ENCODE data around the gene IQSEC1.

DNA sequence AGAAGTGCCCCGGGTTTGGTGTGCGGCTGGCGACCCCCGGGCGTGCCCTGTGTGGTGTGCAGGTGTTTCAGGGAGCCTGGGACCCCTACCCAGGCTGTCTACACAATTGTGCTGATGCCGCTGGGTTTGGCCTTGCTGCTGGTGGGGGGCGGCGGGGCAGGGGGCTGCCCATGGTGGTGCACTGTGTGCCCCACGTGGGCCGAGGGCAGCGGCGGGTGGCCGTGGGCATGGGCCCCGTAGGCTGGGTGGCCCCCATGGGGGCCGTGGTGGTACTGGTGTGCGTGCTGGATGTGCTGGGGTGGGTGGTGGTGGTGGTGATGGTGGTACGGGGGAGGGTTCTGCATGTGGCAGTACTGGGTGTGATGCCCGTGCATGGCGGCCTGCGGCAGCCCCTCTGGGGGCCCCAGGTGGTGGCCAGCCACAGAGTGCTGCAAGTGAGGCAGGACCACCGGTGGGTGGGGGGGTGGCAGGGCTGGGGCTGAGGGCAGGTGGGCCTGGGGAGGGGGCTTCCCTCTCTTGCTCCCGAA is 172.3 kb downstream of the IQSEC1 start:
- TF ChIP-seq, protein P1, sequence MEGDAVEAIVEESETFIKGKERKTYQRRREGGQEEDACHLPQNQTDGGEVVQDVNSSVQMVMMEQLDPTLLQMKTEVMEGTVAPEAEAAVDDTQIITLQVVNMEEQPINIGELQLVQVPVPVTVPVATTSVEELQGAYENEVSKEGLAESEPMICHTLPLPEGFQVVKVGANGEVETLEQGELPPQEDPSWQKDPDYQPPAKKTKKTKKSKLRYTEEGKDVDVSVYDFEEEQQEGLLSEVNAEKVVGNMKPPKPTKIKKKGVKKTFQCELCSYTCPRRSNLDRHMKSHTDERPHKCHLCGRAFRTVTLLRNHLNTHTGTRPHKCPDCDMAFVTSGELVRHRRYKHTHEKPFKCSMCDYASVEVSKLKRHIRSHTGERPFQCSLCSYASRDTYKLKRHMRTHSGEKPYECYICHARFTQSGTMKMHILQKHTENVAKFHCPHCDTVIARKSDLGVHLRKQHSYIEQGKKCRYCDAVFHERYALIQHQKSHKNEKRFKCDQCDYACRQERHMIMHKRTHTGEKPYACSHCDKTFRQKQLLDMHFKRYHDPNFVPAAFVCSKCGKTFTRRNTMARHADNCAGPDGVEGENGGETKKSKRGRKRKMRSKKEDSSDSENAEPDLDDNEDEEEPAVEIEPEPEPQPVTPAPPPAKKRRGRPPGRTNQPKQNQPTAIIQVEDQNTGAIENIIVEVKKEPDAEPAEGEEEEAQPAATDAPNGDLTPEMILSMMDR (IDR thresholded peaks at IDR 0.05) = no peak
- no peak for TF ChIP-seq EZH2 (IDR thresholded peaks at IDR 0.05; ENCODE audit: borderline replicate concordance, insufficient read depth, low read depth, low read length, poor library complexity, severe bottlenecking)
